SK-N-MC (cell line): ENCODE measurements around the gene NETO2.

Source experiments
- EZH2 ChIP-seq: fragments of 200-600 bp; sonication (generic); IDR thresholded peaks from one replicate; pipeline ENCODE4 v1.6.1; 2017; ENCODE audit warnings: antibody characterized with exemption
- POLR2AphosphoS5 ChIP-seq: IDR thresholded peaks from 2 replicates; pipeline ENCODE4 v1.6.1; 2012; ENCODE audit warnings: mild to moderate bottlenecking, low read depth, low read length, borderline replicate concordance

GRCh38 chr16:47084198-47084597 lies 59.5 kb downstream of the NETO2 start:
- TF ChIP-seq EZH2 (no peak), POLR2AphosphoS5 (no peak)
